GM19043 (cell line): ENCODE data around the gene BTBD2.

Experiments
- ATAC-seq: cut with Tn5 transposase; IDR thresholded peaks from one replicate; pipeline ENCODE4 v1.9.1; 2021; ENCODE audit warnings: low read depth; ENCODE audit not compliant: unreplicated experiment

The BTBD2 gene

DNA sequence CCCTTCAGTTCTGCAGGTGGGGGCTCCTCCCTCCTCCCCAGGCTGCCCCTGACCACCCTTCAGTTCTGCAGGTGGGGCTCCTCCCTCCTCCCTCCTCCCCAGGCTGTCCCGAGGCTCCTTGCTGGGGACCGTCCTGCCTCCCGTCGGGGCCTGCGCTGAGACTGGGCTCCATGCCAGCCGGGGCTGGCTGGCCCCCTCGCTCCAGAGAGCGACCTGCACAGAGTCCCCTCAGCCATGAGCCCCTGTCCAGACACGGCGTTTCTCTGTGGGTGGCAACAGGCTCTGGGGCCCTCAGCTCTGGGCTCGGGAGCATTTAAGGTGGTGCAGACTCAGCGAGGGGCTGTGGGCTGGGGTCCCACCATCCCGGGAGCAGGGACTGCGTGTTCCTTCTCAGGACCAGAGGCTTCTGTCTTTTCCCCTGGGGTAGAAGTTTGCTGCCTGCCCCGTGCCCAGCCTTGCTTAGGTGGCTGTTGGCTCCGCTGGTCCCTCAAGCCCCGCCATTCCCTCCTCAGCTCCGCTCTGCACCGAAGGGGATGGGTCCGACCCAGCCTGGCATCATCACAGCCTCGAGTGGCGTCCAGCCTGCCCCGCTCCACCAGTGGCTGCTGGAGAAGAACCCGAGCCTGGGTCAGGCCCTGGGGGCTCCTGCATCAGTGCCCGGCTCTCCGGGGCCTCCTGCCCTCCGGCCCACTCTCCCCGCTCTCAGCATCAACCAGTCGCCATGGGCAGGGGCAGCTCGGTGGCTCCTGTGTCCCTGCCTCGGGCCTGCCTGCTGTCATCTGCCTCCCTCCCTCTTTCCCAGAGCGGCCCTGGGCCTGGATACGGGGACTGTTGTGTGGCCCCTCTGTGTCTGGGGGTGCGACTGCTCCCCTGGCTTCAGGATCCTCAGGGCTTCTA, 47.0 kb downstream of the BTBD2 start:
- no peak for ATAC-seq

DNA sequence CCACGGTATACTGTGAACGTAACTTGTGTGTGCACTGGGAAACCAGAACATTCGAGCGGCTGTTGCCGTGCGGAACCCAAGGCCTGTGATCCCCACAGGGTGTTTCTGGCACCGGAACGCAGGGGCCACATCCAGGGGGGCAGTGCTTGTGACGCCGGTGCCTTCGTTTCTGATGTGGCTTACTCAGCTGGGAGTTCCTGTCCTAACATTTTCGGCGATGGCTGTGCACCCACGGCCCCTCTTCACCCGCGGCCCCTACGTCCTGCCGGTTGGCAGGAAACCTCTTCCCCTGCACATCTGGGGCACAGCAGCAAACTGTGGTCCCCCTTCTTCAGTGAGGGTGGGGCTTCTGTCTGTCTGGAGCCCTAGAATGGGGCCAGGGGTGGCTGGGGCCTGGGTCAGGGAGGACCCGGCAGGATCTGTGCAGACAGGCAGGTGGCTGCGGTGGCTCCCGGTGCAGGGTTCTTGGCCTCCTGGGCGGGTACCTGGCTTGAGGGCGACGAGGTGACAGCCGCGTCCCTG, 48.4 kb downstream of the BTBD2 start:
- no peak for ATAC-seq

DNA sequence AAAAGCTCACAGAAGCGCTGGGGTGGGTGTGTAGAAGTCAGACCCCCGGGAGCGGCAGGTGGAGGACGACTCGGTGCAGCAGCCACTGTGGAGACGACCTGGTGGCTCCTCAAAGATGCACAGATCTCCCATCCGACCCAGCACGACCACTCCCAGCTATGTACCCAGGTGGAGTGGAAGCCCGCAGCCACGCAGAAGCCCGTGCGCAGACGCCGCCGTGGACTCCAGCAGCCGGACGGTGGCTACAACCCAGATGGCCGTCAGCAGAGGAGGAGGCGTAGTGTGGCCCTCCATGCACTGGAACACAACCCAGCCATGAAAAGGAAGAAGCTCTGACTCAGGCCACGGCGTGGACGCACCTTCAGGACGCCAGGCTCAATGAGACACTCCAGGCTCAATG, 52.8 kb downstream of the BTBD2 start:
- ATAC-seq = no peak

DNA sequence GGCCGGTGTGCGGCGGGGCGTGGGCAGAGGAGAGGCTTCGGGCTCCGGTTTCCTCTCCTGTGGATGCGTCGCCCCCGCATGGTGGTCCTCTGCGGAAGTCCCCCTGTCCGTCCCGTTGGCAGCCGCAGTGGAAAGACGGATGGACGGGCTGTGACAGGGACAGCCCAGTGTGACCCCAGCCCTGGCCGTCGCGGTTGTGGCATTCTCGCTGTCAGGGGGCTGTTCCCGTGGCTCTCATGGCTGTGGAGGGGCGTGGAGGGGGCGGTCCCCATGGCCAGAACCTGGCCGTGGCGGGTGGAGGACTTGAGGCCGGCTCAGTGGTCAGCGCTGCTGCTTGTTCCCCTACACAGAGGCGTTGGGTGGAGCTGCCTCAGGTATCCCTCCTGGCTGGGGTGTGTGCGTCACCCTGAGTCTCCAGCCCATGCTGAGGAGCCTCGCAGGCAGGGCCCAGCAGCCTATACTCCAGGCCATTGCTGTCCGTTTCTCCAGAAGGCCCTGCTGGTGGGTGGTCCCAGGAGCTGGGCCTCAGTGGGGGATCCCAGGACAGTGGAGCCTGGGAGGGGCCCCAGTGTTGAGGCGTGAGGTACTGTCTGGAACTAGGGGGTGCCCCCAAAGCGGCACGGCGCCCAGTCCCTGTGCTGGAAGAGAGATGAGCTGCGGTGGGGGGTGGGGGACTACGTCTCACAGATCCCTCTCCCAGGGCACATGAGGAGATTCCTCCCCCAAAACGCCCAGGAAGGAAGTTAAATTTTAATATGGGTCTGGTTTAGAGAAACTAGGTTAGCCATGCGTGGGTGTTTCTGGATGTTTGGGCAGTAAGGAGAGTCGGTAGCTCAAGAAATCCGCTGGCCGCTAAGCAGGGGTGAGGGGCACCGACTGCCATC, 54.3 kb downstream of the BTBD2 start:
- ATAC-seq = no peak

DNA sequence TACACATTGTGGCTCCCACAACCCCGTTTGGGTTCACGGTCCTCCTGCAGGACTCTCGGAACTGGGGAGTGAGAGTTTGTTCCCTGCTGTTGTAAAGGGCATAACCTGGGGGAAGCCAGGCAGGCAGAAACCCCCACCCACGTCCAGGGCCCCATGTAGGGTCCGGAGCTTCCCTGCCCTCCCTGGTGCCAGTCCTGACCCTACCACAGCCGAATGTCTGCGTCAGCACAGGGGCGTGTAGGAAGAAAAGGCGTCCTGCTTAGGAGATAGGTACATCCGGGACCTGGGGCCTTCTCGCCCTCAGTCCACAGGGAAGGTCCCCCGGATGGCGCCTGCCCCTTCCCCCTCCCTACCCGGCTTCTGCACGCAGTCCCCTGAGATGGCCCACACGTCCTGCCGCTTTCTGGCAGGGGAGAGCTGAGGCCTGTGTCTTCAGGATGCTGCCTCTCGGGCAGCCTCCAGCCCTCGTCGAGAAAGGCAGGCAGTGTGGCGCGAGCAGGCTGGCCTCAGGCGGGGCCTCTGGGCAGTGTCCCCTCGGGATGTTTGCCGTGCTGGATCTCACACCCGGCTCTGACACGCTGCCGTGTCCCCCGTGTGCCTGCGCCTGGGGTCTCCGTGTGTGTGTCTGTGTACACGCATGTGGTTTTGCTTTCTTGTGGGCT, 55.5 kb downstream of the BTBD2 start:
- no peak for ATAC-seq

DNA sequence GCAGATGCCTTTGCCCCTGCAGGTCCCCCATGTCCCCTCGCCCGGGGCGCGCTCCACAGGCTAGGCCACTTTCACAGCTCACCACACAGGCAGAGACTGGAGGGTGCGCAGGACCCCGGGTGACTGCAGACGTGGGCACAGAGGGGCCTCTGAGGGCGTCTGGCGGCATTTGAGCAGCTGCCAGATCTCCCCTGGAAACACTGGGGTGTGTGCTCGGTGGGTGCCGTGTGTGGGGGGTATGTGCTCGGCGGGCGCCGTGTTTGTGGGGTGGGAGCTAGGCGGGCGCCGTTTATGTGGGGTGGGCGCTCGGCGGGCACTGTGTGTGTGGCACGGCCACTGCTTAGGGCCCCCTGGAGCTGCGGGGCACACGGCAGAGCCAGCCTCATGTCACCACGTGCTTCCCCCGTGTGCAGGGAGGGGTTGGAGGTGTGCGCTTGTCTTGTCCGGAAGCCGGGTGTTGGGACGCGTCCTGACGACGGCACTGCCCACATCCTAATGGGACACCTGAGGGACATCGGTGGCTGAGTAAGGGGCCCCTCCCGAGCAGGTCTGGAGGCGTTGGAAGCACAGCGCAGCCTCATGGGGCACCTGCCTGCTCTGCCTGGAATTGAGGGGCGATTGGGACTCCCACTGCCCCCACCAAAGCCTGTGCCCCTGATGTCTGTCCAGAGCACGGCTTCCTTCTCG, 57.8 kb downstream of the BTBD2 start:
- no peak for ATAC-seq

DNA sequence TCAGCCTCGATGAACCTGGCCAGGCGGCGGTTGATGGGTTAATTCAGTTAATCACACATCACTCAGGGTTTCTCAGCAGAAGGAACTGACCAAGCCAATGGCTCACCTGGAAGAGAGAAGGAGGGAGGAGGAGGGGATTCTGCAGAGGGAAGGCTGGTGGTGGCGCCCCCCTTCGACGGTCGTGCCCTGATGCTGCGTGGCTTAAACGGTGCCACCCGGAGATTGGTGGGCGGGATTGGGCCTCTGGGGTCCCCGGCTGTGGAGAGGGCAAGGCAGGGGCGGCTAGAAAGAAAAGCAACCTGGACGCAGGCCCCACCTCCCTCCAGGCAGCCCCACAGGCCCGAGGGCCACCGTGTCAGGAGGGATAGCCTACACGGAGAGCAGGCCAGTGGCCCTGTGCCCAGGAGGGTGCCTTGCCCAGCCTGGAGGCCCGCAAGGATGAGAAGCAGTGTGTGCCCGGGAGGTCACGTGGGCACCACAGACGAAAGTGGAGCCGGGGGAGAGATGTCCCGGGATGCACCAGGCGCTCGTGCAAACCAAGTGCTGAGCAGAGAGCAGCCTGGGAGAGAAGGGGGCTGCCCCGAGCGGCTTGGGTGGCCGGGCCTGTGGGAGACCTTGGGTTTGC, 58.5 kb downstream of the BTBD2 start:
- ATAC-seq = no peak

DNA sequence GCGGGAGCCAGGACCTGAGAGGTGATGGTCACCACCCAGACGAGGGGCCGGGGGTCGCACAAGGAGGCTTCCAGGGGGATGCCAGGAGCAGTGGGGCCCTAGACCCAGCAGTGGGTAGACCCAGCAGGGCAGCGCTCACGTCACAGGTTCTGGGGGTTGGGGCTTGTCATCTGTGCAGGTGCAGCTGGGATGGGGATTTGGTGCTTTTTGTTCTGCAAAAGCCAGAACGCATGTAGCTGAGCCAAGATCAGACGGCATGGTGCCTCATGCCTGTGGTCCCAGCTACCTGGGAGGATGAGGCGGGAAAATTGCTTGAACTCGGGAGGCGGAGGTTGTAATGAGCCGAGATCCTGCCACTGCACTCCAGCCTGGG, 59.4 kb downstream of the BTBD2 start:
- no peak for ATAC-seq

DNA sequence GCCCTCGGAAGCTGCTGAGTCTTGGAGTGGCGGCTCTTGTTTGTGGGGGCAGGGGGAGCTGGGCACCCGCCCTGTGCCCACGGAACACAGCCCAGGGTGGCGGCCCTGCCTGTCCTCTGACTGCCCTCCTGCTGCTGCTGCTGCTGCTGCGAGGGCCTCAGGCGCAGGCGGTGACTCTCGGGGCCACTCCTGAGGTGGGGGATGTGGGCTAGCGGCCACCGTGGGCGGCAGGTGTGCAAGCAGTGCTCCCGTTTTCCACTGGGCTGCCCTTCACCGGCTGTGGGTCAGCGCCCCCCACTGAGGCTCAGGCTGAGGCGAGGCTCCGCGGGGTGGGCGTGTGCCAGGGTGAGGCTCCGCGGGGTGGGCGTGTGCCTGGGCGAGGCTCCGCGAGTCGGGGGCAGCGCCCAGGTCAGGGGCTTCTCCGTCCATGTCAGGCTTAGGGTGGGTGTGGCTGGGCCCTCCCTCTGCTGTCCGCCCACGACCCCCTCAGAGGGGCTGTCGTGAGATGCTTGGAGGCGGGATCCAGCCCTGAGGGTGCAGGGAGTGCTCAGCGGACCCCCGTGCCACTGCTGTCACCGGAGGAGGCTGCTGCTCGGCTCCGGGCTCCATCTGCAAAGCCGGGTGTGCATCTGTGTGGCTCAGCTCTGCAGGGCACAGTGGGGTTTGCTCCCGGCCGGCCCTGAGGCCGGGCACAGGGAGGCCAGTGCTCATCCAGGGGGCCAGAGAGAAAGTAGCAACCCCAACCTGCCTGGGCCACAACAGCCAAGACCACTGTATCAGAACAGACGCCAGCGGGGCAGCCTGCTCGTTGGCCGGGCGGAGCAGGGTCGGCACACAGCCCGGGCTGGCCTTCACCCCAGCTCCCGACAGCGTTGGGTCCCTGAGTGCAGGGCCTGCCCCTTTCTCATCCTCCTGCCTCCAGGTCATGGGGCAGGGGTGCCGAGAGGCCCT, 60.1 kb downstream of the BTBD2 start:
- no peak for ATAC-seq

DNA sequence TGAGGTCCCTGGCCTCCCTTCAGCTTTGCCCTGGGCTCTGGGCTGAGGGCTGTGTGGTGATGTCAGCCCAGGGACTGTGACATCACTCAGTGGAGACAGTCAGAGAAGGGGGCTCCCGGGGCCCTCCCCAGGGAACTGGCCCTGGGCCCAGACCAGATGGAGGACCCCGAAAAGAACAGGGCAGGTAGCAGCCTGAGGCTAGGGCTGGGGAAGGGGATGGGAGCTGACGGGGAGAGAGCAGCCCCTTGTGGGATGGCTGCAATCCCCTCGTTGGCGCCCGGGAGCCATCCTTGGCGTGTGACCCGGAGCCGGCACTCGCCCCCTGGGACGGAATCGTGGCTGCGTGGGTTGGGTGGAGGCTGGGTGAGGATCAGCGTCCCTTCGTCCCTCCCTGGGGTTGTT, 61.0 kb downstream of the BTBD2 start:
- ATAC-seq = no peak

DNA sequence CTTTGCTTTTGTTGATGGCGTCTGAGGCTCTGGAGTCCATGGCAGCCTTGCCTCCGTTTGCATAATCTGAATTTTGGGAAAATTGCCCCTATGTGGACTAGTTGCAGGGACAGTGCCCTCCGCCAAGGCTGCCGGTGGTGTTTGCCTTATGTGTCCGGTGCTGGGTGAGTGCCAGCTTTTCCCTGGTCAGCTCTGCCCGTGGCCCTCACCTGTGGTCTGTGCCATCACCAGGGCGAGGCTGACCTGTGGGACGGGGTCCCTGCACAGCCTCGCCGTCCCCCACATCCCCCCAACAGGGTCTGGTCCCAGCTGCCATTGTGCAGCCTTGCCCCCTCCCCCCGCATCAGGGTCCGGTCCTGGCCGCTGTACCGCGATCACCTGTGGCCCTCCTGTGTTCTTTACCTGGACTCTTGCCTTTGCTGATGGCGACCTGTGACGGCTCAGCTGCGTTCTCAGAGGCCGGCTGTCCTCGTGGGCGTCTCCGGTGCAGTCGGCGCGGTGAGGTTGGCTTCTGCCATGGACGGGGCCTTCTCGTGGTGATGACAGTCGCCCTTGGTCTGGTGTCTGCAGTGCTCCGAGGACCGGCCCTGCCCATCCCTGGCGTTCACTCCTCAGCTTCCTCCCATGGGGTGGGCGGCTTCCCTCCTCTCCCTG, 61.9 kb downstream of the BTBD2 start:
- ATAC-seq = no peak

DNA sequence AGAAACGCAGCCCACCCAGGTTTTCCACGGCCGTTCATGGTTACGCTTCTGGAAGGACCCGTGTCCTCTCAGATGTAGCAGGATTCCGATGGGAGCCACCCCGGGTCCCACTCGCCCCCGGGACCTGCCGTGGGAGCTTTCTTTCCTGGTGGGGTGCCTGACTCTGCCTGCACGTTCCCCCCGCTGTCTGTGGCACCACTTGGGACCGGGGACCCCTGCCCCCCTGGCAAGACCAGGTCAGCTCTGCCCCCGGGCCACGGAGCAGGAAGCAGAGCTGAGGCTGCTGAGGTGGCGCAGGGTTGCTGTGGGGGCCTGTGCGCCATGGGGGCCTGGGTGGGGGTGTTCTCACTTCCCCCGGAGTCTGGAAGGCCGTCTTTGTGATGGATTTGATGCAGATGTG, 62.5 kb downstream of the BTBD2 start:
- ATAC-seq = no peak

DNA sequence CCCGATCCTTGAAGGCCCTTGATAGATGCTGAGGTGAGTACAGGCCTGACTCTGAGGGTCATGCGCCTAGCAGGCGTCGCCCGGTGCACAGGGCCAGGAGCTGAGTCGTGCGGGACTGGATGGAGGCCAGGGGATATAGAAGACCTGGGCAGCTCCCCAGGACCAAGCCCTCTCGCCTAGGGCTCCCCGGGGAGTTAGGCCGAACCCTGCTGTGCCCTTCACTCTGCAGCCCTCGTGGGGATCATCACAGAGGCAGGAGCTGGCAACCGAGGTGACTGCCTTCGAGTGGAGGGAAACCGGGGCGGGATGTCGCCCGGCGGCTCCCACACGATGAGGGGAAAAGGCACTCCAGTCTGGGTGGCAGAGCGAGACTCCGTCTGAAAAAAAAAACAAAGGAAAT, 62.9 kb downstream of the BTBD2 start:
- no peak for ATAC-seq

DNA sequence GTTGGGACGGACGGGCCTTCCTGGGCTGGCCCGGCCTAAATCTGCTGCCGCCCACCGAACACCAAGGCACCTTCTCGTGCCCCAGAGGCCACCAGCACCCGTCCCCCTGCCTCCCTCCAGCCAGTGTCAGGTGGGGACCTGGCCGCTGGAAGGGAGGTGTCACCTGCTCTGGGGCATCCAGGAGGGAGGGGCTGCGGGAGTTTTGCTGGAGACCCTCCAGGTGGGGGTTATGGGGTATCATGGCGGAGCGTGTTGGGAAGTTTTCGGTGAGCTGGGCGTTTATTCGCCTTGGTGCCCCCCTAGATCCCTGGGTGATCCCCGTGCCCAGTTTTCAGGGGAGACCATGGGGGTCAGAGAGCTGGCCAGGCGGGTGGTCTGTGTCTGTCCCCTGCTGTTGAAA, 64.9 kb downstream of the BTBD2 start:
- ATAC-seq = no peak

DNA sequence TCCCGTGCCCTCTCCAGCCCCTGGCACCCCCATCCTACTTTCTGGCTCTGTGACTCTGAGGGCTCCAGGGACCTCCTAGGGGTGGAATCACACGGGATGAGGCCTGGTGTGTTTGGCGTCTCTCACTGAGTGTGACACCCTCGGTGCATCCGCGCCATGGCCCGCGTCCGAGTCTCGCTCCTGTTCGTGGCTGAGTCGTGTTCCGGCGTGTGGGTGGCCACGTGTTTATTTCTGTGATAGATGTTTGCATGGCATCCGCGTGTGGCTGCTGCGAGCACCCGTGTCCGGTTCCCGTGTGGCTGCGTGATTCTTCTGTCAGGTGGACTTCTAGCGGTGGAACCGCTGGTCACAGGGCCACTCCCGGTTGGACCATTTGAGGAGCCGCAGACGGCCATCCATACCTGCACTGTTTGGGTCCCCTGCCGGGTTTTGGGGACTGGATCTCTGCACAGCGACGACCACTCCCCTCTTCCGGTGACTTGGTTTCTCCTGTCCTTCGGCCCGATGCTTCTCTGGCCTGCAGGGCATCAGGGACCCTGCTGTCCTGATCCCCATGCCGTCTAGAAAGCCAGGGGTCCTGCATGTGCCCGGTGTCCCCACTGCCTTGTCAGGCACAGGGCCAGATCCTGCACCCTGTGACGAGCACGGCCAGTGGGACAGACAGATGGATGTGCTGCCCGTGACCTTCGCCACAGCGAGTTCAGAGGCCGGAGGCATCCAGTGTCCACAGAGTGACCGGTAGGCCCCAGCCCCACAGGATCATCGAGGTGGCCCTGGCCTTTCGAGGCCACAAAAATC, 66.0 kb downstream of the BTBD2 start:
- ATAC-seq = no peak

DNA sequence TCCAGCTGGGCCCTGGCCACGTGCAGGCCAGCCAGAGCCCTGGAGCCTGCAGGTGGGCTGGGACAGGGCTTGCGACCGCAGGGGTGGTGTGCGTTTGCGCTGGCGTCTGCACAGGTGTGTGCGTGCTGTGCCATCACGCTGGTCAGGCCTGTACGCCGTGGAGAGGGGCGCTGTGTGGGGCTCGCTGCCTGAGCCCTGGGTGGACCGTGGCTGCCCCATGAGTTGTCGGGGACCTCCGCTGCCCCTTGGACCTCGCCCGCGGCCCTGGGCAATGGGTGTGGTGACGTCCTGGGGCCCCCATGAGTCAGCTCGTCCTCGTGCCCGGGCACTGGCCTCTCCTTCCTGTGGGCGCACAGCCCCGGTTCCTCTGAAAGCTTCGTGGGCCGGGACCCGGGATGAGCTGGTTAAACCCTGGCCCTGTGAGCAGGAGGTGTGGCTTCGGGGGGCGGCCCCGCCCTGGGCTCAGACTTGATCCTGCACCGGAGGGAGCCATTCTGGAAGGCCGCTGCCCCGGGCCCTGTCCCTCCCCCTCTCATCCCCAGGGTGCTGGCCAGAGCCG, 67.8 kb downstream of the BTBD2 start:
- no peak for ATAC-seq

DNA sequence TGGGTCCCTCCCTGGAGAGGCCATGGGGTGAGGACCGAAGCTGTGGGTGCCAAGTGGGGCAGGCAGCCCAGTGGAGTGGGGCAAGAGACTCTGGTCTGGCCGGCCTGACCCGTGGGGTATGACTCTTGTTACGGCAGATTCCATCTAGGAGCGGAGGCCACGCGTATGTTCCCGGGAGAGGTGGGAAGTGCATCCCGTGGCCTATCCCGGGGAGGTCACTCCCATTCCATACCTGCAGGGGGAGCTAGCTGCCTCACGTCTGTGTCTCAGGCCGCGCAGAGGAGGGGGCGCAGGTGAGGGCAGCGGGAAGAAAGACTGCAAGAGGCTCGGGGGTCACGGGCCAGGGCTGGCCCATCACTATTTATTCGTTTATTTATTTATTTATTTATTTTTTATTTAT, 69.6 kb downstream of the BTBD2 start:
- no peak for ATAC-seq
